CD4-positive, alpha-beta T cell (primary cell): ENCODE measurements around the gene IQCE. TPM values are rescaled to one million over a fixed set of nuclear protein-coding genes. Genes with fewer than 3 reads are reported as not detected.

Experiments used
- ATAC-seq: fragments of 200-7000 bp; cut with Tn5 transposase; one replicate; pipeline ENCODE4 v1.10.0; 2022; ENCODE audit warnings: mild to moderate bottlenecking; ENCODE audit not compliant: poor library complexity
- CTCF ChIA-PET: fragments of 350-600 bp; sonication (Branson Sonifier 250); formaldehyde crosslinking; loops from one replicate; lab custom pipeline; 2021; ENCODE audit warnings: antibody characterized with exemption, inconsistent platforms; lab: Charles Lee
- POLR2A ChIA-PET: fragments of 350-600 bp; sonication (Branson Sonifier 250); formaldehyde crosslinking; loops from one replicate; lab custom pipeline; 2021; ENCODE audit warnings: antibody characterized with exemption, inconsistent platforms; lab: Charles Lee
- DNase-seq, 14 experiments: peaks; one replicate each; pipeline ENCODE4 v3.0.0-alpha.2; 2013 to 2020; ENCODE audit warnings: mixed read lengths in 2 of 14
- H3K27ac ChIP-seq, 2 donors: one replicate each; pipeline versions ENCODE4 v1.5.1 to v1.7.0; 2013; ENCODE audit warnings: low read length in 2 of 2, low read depth in 1 of 2, mild to moderate bottlenecking in 1 of 2
- H3K27me3 ChIP-seq, 2 experiments: 1 replicate in 1 of 2; 2 replicates in 1 of 2; pipeline versions ENCODE4 v1.6.1 to v1.7.0; 2013; ENCODE audit warnings: low read length in 2 of 2, control low read depth in 1 of 2, mild to moderate bottlenecking in 1 of 2, moderate library complexity in 1 of 2; ENCODE audit not compliant: insufficient read depth in 2 of 2, control insufficient read depth in 1 of 2
- H3K36me3 ChIP-seq: one replicate; pipeline ENCODE4 v1.6.1; 2013; ENCODE audit warnings: low read length, control low read depth; ENCODE audit not compliant: insufficient read depth
- H3K4me1 ChIP-seq: one replicate; pipeline ENCODE4 v1.6.1; 2013; ENCODE audit warnings: low read length, control low read depth; ENCODE audit not compliant: insufficient read depth
- H3K4me3 ChIP-seq: one replicate; pipeline ENCODE4 v1.5.1; 2013; ENCODE audit warnings: mild to moderate bottlenecking, low read length, moderate library complexity
- H3K9me3 ChIP-seq, 2 experiments: 1 replicate in 1 of 2; 2 replicates in 1 of 2; pipeline versions ENCODE4 v1.6.1 to v1.7.0; 2013; ENCODE audit warnings: low read length in 2 of 2, mild to moderate bottlenecking in 2 of 2, control low read depth in 1 of 2, moderate library complexity in 1 of 2; ENCODE audit not compliant: control insufficient read depth in 1 of 2, insufficient read depth in 1 of 2
- H3K27ac Mint-ChIP-seq: one replicate; pipeline ENCODE4 v1.8.0; 2020; ENCODE audit warnings: mixed read lengths
- H3K27me3 Mint-ChIP-seq: one replicate; pipeline ENCODE4 v1.8.0; 2021; ENCODE audit warnings: mixed read lengths
- H3K36me3 Mint-ChIP-seq: one replicate; pipeline ENCODE4 v1.8.0; 2021; ENCODE audit warnings: low read depth, mixed read lengths
- H3K4me1 Mint-ChIP-seq: one replicate; pipeline ENCODE4 v1.8.0; 2021; ENCODE audit warnings: low read depth, mixed read lengths
- H3K4me3 Mint-ChIP-seq: one replicate; pipeline ENCODE4 v1.8.0; 2020; ENCODE audit warnings: mild to moderate bottlenecking, mixed read lengths
- H3K9me3 Mint-ChIP-seq: one replicate; pipeline ENCODE4 v1.8.0; 2020; ENCODE audit warnings: mixed read lengths
- intact Hi-C, 2 experiments: fragments of 100-400 bp; cut with DNase I in 1 of 2; cut with micrococcal nuclease in 1 of 2; formaldehyde crosslinking; loops; one replicate each; pipeline versions ENCODE4 v1.15.1 to v1.9.0; 2023 to 2025; cut with DNase I, micrococcal nuclease
- total RNA-seq, 174 experiments: library from RNA in 2 of 174; stranded (reverse) in 2 of 174; gene quantifications; one replicate each; pipeline ENCODE4 v1.2.3 and lab custom pipeline; 2021 to 2026
- TF ChIP-seq, protein P1 (sequence below): fragments of 200-600 bp; IDR thresholded peaks from one replicate; pipeline ENCODE4 v1.8.0; 2022; ENCODE audit warnings: antibody characterized with exemption, mild to moderate bottlenecking

The IQCE gene
- total RNA-seq, 2 experiments from 2014 or later = 4.3 to 5.6 TPM

DNA sequence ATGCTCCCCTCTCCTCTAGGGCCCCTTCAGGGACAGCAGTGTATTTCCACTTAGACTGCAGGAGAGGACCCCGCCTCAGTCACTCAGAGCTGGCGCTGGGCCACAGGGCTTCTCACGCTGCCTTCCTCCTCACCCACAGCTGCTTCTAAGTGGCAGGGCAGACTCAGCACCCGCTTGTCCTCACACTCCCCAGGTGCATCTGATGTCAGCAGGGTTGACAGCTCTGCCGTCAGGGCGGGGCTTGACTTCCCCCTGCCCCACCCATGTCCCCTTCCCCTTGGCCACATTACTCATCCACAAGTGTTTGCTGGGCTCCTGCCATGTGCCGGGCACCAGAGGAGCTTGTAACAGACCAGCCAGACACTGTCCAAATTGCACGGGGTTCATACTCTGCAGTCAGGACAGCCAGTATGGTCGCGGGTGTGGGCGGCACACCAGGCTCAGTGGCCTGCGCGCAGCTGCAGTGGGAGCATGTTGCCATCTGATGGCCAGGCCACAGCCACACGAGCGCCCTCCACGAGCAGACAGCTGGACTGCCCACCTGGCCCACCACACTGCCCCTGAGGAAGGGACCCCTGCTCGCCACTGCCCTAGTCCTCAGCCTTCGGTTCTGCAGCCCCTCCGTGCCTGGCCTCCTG is 43.7 kb downstream of the IQCE start:
- DNase-seq = no peak
- Histone ChIP-seq H3K27me3 (no peaks in the 10 kb centered on the region), H3K9me3 (no peaks in the 10 kb centered on the region), H3K36me3 (peaks cover 5% of the 10 kb centered on the region), H3K4me1 (no peaks in the 10 kb centered on the region), H3K27ac (no peak overlapping the region), H3K4me3 (no peak overlapping the region)
- ATAC-seq = no peak
- H3K27ac Mint-ChIP-seq = no peak overlapping the region
- H3K4me3 Mint-ChIP-seq = no peak overlapping the region
- TF ChIP-seq, protein P1, sequence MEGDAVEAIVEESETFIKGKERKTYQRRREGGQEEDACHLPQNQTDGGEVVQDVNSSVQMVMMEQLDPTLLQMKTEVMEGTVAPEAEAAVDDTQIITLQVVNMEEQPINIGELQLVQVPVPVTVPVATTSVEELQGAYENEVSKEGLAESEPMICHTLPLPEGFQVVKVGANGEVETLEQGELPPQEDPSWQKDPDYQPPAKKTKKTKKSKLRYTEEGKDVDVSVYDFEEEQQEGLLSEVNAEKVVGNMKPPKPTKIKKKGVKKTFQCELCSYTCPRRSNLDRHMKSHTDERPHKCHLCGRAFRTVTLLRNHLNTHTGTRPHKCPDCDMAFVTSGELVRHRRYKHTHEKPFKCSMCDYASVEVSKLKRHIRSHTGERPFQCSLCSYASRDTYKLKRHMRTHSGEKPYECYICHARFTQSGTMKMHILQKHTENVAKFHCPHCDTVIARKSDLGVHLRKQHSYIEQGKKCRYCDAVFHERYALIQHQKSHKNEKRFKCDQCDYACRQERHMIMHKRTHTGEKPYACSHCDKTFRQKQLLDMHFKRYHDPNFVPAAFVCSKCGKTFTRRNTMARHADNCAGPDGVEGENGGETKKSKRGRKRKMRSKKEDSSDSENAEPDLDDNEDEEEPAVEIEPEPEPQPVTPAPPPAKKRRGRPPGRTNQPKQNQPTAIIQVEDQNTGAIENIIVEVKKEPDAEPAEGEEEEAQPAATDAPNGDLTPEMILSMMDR = no peak
- H3K27me3 Mint-ChIP-seq = no peaks in the 10 kb centered on the region
- ChIA-PET POLR2A (no interaction called here), CTCF (no interaction called here)
- H3K9me3 Mint-ChIP-seq = no peaks in the 10 kb centered on the region
- H3K4me1 Mint-ChIP-seq = no peaks in the 10 kb centered on the region
- intact Hi-C loops = no loop called here
- H3K36me3 Mint-ChIP-seq = peaks cover 11% of the 10 kb centered on the region

- Mint-ChIP-seq H3K27ac (no peak overlapping the region), H3K4me3 (no peak overlapping the region), H3K4me1 (no peaks in the 10 kb centered on the region), H3K36me3 (peaks cover 7% of the 10 kb centered on the region), H3K9me3 (no peaks in the 10 kb centered on the region), H3K27me3 (no peaks in the 10 kb centered on the region)
- no peaks in the 10 kb centered on the region for H3K27me3 ChIP-seq
- no peak overlapping the region for H3K27ac ChIP-seq
- H3K36me3 ChIP-seq = peaks cover 5% of the 10 kb centered on the region
- no peak overlapping the region for H3K4me3 ChIP-seq
- ATAC-seq = no peak
- no peaks in the 10 kb centered on the region for H3K9me3 ChIP-seq
- TF ChIP-seq, protein P1 = no peak
- ChIA-PET CTCF (no interaction called here), POLR2A (no interaction called here)
- peaks cover under 1% of the 10 kb centered on the region for H3K4me1 ChIP-seq
- intact Hi-C loops = no loop called here
- DNase-seq = no peak
These were observed 44.5 kb downstream of the IQCE start for GRCh38 chr7:2603044-2603965.

DNA sequence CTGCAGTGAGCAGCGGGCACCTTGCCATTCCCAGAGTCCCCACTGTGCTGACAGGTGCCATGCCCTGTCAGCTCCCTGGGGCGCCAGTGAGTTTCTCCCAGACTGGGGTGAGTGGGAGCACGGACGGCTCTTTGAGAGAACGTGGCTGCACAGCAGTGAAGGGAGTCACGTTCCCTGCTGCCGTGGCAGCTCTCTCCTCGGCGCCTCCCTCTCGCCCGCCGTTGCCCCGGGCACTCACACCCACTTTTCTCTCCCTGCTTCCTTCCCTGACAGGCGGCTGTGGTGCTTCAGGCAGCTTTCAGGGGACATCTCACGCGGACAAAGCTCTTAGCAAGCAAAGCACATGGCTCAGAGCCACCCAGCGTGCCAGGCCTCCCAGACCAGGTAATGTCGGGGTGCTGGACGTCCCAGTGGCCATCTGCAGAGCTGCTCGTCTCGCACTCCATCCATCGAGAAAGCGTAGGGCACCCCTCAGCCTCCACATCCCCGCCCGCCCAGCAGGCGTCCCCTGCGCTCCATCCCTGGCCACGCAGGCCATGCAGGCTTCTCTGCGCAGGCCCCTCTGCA is 45.9 kb downstream of the IQCE start:
- no peaks in the 10 kb centered on the region for H3K27me3 Mint-ChIP-seq
- H3K4me3 Mint-ChIP-seq = no peak overlapping the region
- no peak overlapping the region for H3K27ac Mint-ChIP-seq
- Histone ChIP-seq H3K9me3 (no peaks in the 10 kb centered on the region), H3K27me3 (no peaks in the 10 kb centered on the region), H3K4me1 (peaks cover 13% of the 10 kb centered on the region), H3K36me3 (no peaks in the 10 kb centered on the region), H3K4me3 (no peak overlapping the region), H3K27ac (no peak overlapping the region)
- no peak for DNase-seq
- ATAC-seq = no peak
- peaks cover 8% of the 10 kb centered on the region for H3K4me1 Mint-ChIP-seq
- H3K9me3 Mint-ChIP-seq = no peaks in the 10 kb centered on the region
- ChIA-PET POLR2A (no interaction called here), CTCF (no interaction called here)
- peaks cover 7% of the 10 kb centered on the region for H3K36me3 Mint-ChIP-seq
- intact Hi-C loops = no loop called here
- TF ChIP-seq, protein P1 = no peak
